ENCODE data around the gene COX7B2. TPM values are rescaled to one million over a fixed set of nuclear protein-coding genes. Genes with fewer than 3 reads are reported as not detected.

Gene COX7B2
- total and polyA plus RNA-seq, 2 of the 13 experiments (the other 11 are each of a cell fraction or from before 2014, with no cell fraction given), result not detected

DNA sequence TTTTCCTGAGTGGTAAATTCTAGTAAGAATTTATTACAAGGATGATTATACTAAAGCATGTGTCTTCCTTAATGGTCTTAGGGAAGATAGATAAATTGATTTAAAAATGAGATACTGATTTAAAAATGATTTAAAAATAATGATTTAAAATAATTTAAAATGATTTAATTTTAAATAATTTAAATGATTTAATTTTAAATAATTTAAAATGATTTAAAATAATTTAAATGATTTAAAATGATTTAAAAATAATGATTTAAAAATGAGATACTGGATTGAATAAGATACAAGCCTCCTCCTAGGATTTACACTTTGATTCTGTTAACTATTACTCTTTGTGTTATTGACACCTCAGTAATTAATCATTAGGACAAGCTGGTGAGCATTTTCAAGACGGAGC lies 59.0 kb downstream of the COX7B2 start:
- 45% methylated on average over 1 of the region's 1 CpG for WGBS (ENCODE audit: low lambda C conversion rate)
- TF ChIP-seq ZNF777 (CRISPR knock-in tag; IDR thresholded peaks at IDR 0.05) (no peak), MBNL3 (CRISPR knock-in tag; conservative IDR thresholded peaks at IDR 0.05) (no peak), ZNF704 (CRISPR knock-in tag; IDR thresholded peaks at IDR 0.05; ENCODE audit: borderline replicate concordance) (no peak), ISX (CRISPR knock-in tag; conservative IDR thresholded peaks at IDR 0.05) (no peak), RFXAP (CRISPR knock-in tag; IDR thresholded peaks at IDR 0.05; ENCODE audit: borderline replicate concordance) (no peak), TBX3 (IDR thresholded peaks at IDR 0.05; ENCODE audit: borderline replicate concordance) (no peak)
- TF ChIP-seq, protein P1, sequence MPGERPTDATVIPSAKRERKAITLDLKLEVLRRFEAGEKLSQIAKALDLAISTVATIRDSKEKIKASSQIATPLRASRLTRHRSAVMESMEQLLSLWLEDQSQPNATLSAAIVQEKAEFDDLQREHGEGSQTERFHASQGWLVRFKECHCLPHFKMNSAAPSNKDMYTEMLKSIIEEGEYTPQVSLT (CRISPR knock-in tag; IDR thresholded peaks at IDR 0.05; ENCODE audit: borderline replicate concordance, low read depth), result no peak
- TF ChIP-seq, protein P2, sequence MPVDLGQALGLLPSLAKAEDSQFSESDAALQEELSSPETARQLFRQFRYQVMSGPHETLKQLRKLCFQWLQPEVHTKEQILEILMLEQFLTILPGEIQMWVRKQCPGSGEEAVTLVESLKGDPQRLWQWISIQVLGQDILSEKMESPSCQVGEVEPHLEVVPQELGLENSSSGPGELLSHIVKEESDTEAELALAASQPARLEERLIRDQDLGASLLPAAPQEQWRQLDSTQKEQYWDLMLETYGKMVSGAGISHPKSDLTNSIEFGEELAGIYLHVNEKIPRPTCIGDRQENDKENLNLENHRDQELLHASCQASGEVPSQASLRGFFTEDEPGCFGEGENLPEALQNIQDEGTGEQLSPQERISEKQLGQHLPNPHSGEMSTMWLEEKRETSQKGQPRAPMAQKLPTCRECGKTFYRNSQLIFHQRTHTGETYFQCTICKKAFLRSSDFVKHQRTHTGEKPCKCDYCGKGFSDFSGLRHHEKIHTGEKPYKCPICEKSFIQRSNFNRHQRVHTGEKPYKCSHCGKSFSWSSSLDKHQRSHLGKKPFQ (CRISPR knock-in tag; IDR thresholded peaks at IDR 0.05; ENCODE audit: insufficient replicate concordance), result no peak
- no peak overlapping the region for H3K9ac ChIP-seq (ENCODE audit: insufficient read depth, low read depth, low read length)
- in situ Hi-C loops (cut with HindIII; ENCODE audit: extremely low pct_ligation_motif_present, low pct_unique_long_range_greater_than_20kb) (loop anchor here (25.0 kb wide), 1 partner anchor 537 kb away; no protein-coding TSS in a partner anchor), intact Hi-C loops (cut with micrococcal nuclease; ENCODE audit: unreplicated experiment) (no loop called here)
- no peak for FAIRE-seq
- no peaks in the 10 kb centered on the region for H3K9me3 ChIP-seq (ENCODE audit: low read length)
- no peak for DNase-seq (ENCODE audit: low spot score)
- peaks cover 3% of the 10 kb centered on the region; the same call in 1 of the 2 replicates for H4K20me1 ChIP-seq (ENCODE audit: insufficient read depth, low read length)
- no TSS peak for BruUV-seq (replicated peaks)
- H3K27me3 ChIP-seq (ENCODE audit: control insufficient read depth in 1 of 2, insufficient read depth in 2 of 2, low read length in 2 of 2), result no peaks in the 10 kb centered on the region; a peak in 1 of 5 replicates
- H2AFZ ChIP-seq (ENCODE audit: low read length), result no peak overlapping the region
- ChIA-PET CTCF (ENCODE audit: low intra/inter-chr PET ratio, low total read pairs) (no interaction called here), POLR2A (no interaction called here)
- H3K79me2 ChIP-seq (ENCODE audit: insufficient read depth, low read length), result no peaks in the 10 kb centered on the region
- H3K4me2 ChIP-seq (ENCODE audit: low read depth, low read length), result no peak overlapping the region
- H3K4me1 ChIP-seq (ENCODE audit: insufficient read depth, low read length), result no peaks in the 10 kb centered on the region
- no peak for ATAC-seq
- no peak overlapping the region for H3K27ac ChIP-seq (ENCODE audit: extremely low read length, insufficient read depth, low read length)
- H3K36me3 ChIP-seq (replicated peaks in 1 of 2; ENCODE audit: control insufficient read depth in 1 of 2, insufficient read depth in 2 of 2, low read length in 2 of 2), result no peaks in the 10 kb centered on the region
- no peak overlapping the region for H3K4me3 ChIP-seq (replicated peaks in 1 of 3; ENCODE audit: insufficient read depth in 1 of 3, low read depth in 2 of 3, low read length in 3 of 3)

Measured in HepG2 (cell line).